ENCODE results near the gene HOGA1. TPM values are rescaled to one million over a fixed set of nuclear protein-coding genes. Genes with fewer than 3 reads are reported as not detected.

HOGA1 gene
- total RNA-seq, 6 experiments from 2014 or later = 16.8 to 92.9 (median 36.5) TPM

DNA sequence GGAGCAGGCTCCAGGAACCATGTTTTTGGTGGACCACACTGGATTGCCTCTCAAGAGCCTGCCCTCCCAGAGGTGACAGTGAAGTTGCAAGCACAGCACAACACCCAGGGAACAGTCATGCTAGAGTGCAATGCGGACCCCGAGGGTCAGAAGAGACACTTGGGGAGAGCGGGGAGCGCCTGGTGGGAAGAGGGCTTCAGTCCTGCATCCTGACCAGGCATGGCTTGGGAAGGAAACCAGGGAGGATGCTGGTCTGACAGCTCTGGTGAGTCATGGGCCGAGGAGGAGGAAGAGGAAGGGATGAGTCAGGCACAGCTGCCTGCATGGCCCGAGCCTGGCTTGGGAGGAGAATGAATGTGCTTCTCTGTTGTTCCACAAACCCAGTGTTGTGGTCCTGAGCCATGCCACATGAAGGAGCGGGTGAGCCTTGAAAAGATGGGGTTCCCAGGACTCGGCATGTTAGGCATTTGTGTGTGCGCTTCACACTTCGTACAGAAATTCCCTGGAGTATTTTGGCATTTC lies 41.1 kb upstream of the HOGA1 start:
- Histone ChIP-seq H3K4me3 (no peak overlapping the region), H3K9me3 (no peaks in the 10 kb centered on the region), H3K27me3 (no peaks in the 10 kb centered on the region), H3K36me3 (no peaks in the 10 kb centered on the region), H3K4me1 (no peaks in the 10 kb centered on the region), H3K27ac (peak overlapping the region; percentile 13 to 69 (median 40))
- intact Hi-C loops (cut with DNase I) = loop anchor here in 1 of 2 donors (10.0 kb wide), 1 partner anchor 78 kb away; no protein-coding TSS in a partner anchor
- DNase-seq (peak in 2 of 3 donors; percentile 71 to 78), ATAC-seq (peak; percentile 80 to 93 (median 90))
- WGBS (ENCODE audit: insufficient coverage, low coverage, low lambda C conversion rate, missing lambda C conversion rate) = 57% methylated on average over 8 of the region's 10 CpGs
- TF ChIP-seq POLR2A (IDR thresholded peaks at IDR 0.05) = no peak
- TF ChIP-seq, protein P1, sequence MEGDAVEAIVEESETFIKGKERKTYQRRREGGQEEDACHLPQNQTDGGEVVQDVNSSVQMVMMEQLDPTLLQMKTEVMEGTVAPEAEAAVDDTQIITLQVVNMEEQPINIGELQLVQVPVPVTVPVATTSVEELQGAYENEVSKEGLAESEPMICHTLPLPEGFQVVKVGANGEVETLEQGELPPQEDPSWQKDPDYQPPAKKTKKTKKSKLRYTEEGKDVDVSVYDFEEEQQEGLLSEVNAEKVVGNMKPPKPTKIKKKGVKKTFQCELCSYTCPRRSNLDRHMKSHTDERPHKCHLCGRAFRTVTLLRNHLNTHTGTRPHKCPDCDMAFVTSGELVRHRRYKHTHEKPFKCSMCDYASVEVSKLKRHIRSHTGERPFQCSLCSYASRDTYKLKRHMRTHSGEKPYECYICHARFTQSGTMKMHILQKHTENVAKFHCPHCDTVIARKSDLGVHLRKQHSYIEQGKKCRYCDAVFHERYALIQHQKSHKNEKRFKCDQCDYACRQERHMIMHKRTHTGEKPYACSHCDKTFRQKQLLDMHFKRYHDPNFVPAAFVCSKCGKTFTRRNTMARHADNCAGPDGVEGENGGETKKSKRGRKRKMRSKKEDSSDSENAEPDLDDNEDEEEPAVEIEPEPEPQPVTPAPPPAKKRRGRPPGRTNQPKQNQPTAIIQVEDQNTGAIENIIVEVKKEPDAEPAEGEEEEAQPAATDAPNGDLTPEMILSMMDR (IDR thresholded peaks at IDR 0.05) = no peak

DNA sequence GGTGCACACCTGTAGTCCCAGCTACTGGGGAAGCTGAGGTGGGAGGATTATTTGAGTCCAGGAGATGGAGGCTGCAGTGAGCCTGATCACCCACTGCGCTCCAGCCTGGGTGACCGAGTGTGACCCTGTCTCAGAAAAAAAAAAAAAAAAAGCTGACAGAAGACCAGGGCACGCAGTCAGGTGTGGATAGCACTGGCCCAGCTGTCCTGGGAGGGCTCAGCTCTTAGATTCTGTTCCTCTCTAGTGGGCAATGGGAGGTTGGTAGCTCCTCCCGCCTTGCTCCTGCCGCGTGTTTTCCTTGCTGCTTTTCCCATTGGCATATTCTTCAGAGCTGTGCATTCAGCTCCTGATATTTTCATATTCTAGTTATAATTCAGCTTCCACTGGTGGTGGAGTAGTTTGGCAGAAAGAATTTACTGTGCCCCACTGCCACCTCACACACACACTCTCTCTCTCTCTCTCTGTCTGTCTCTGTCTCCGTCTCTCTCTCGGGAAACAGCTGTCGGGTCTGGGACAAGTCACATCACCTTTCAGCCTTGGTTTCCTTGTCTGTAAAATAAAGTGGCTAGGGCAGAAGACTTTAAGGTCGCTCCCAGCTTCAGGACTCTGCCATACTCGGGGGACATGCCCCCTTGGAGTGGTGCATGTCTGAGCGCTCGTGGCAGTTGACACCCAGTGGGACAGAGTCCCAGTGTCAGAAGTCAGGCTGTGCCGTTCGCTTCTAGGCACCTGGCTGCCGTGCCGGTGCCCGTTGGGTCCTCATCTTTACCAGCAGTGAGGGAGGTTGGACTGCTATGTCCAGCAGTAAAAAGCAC lies 37.5 kb upstream of the HOGA1 start:
- WGBS (ENCODE audit: insufficient coverage, low coverage, low lambda C conversion rate, missing lambda C conversion rate) = 78% methylated on average over 12 of the region's 18 CpGs

GRCh38 chr10:97547271-97547600 lies 37.0 kb upstream of the HOGA1 start:
- WGBS (ENCODE audit: insufficient coverage, low coverage, low lambda C conversion rate, missing lambda C conversion rate) = 71% methylated on average over 4 of the region's 4 CpGs
- ATAC-seq (no peak), DNase-seq (peak in 1 of 3 donors; percentile 27)
- no peaks in the 10 kb centered on the region for H3K9me3 ChIP-seq
- no peak overlapping the region for H3K27ac ChIP-seq
- H3K4me1 ChIP-seq = no peaks in the 10 kb centered on the region
- no peak overlapping the region for H3K4me3 ChIP-seq
- TF ChIP-seq, protein P1 (IDR thresholded peaks at IDR 0.05) = no peak
- H3K27me3 ChIP-seq = no peaks in the 10 kb centered on the region
- no peaks in the 10 kb centered on the region for H3K36me3 ChIP-seq
- intact Hi-C loops (cut with DNase I) = loop anchor here in 1 of 2 donors (10.0 kb wide), 1 partner anchor 82 kb away; no protein-coding TSS in a partner anchor

More for the DNA sequence above, 37.5 kb upstream of the HOGA1 start:
- no peak overlapping the region for H3K4me3 ChIP-seq
- H3K27me3 ChIP-seq = no peaks in the 10 kb centered on the region
- H3K27ac ChIP-seq = no peak overlapping the region
- no peaks in the 10 kb centered on the region for H3K4me1 ChIP-seq
- no peak for ATAC-seq
- H3K9me3 ChIP-seq = no peaks in the 10 kb centered on the region
- no peaks in the 10 kb centered on the region for H3K36me3 ChIP-seq
- TF ChIP-seq POLR2A (IDR thresholded peaks at IDR 0.05) = no peak
- TF ChIP-seq, protein P1 (IDR thresholded peaks at IDR 0.05) = no peak
- intact Hi-C loops (cut with DNase I) = loop anchor here in 1 of 2 donors (10.0 kb wide), 1 partner anchor 82 kb away; no protein-coding TSS in a partner anchor
- DNase-seq = peak in 1 of 3 donors; percentile 37

DNA sequence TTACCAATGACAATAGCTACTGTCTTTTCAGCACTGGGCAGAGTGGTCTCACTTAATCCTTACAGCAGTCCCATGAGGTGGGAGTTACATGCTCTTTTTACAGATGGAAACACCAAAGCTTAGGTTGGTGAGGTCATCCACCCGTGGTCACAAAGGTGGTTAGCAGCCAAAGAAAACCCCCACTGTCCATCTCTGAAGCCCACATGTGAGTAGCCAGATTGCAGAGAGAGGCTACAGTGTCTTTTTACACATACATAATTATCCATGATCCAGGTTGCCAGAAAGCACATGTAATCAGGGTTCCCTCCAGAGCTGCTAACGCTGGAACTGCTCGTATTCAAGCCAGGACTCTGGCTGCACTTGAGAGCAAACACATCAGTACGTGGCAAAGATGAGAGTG lies 36.2 kb upstream of the HOGA1 start:
- no peak for TF ChIP-seq POLR2A (IDR thresholded peaks at IDR 0.05)
- TF ChIP-seq, protein P1 (IDR thresholded peaks at IDR 0.05) = no peak
- H3K4me3 ChIP-seq = no peak overlapping the region
- intact Hi-C loops (cut with DNase I) = loop anchor here in 1 of 2 donors (10.0 kb wide), 1 partner anchor 83 kb away; no protein-coding TSS in a partner anchor
- ATAC-seq (no peak), DNase-seq (no peak)
- H3K27me3 ChIP-seq = no peaks in the 10 kb centered on the region
- no peaks in the 10 kb centered on the region for H3K9me3 ChIP-seq
- no peaks in the 10 kb centered on the region for H3K36me3 ChIP-seq
- 68% methylated on average over 3 of the region's 4 CpGs for WGBS (ENCODE audit: insufficient coverage, low coverage, low lambda C conversion rate, missing lambda C conversion rate)
- no peak overlapping the region for H3K27ac ChIP-seq
- no peaks in the 10 kb centered on the region for H3K4me1 ChIP-seq

All from right lobe of liver (tissue), 6 donors.